ENCODE data around the gene STOM. TPM values are rescaled to one million over a fixed set of nuclear protein-coding genes. Genes with fewer than 3 reads are reported as not detected.

STOM gene
- total and polyA plus RNA-seq, 2 of the 8 experiments (the other 6 are each of a cell fraction or from before 2014, with no cell fraction given): 25.2 to 60.4 TPM

DNA sequence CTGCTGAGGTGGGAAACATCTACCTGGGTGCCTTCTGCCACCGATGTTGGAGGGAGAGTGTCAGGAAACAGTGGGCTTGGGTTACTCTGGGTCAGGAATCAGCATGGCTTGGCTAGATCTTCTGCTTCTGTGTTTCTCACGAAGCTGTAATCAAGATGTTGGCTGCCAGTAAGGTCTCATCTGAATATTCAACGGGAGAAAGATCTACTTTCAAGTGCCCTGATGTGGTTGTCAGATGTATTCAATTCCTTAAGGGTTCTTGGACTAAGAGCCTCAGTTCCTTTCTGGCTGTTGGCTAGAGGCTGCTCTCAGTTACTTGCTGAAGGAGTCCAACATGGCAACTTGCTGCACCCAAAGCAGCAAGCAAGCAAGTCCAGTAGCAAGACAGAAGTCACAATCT is 41.9 kb upstream of the STOM start (continued):
- TF ChIP-seq JUND (IDR thresholded peaks at IDR 0.05; ENCODE audit: low read length) (no peak), BACH1 (IDR thresholded peaks at IDR 0.05; ENCODE audit: low read length) (no peak), SAP30 (IDR thresholded peaks at IDR 0.05; ENCODE audit: insufficient read depth, insufficient replicate concordance, low read length) (no peak), NRF1 (IDR thresholded peaks at IDR 0.05; ENCODE audit: low read depth, low read length) (no peak), GTF2F1 (IDR thresholded peaks at IDR 0.05; ENCODE audit: borderline replicate concordance, low read depth, low read length) (no peak)
- TF ChIP-seq, protein P1, sequence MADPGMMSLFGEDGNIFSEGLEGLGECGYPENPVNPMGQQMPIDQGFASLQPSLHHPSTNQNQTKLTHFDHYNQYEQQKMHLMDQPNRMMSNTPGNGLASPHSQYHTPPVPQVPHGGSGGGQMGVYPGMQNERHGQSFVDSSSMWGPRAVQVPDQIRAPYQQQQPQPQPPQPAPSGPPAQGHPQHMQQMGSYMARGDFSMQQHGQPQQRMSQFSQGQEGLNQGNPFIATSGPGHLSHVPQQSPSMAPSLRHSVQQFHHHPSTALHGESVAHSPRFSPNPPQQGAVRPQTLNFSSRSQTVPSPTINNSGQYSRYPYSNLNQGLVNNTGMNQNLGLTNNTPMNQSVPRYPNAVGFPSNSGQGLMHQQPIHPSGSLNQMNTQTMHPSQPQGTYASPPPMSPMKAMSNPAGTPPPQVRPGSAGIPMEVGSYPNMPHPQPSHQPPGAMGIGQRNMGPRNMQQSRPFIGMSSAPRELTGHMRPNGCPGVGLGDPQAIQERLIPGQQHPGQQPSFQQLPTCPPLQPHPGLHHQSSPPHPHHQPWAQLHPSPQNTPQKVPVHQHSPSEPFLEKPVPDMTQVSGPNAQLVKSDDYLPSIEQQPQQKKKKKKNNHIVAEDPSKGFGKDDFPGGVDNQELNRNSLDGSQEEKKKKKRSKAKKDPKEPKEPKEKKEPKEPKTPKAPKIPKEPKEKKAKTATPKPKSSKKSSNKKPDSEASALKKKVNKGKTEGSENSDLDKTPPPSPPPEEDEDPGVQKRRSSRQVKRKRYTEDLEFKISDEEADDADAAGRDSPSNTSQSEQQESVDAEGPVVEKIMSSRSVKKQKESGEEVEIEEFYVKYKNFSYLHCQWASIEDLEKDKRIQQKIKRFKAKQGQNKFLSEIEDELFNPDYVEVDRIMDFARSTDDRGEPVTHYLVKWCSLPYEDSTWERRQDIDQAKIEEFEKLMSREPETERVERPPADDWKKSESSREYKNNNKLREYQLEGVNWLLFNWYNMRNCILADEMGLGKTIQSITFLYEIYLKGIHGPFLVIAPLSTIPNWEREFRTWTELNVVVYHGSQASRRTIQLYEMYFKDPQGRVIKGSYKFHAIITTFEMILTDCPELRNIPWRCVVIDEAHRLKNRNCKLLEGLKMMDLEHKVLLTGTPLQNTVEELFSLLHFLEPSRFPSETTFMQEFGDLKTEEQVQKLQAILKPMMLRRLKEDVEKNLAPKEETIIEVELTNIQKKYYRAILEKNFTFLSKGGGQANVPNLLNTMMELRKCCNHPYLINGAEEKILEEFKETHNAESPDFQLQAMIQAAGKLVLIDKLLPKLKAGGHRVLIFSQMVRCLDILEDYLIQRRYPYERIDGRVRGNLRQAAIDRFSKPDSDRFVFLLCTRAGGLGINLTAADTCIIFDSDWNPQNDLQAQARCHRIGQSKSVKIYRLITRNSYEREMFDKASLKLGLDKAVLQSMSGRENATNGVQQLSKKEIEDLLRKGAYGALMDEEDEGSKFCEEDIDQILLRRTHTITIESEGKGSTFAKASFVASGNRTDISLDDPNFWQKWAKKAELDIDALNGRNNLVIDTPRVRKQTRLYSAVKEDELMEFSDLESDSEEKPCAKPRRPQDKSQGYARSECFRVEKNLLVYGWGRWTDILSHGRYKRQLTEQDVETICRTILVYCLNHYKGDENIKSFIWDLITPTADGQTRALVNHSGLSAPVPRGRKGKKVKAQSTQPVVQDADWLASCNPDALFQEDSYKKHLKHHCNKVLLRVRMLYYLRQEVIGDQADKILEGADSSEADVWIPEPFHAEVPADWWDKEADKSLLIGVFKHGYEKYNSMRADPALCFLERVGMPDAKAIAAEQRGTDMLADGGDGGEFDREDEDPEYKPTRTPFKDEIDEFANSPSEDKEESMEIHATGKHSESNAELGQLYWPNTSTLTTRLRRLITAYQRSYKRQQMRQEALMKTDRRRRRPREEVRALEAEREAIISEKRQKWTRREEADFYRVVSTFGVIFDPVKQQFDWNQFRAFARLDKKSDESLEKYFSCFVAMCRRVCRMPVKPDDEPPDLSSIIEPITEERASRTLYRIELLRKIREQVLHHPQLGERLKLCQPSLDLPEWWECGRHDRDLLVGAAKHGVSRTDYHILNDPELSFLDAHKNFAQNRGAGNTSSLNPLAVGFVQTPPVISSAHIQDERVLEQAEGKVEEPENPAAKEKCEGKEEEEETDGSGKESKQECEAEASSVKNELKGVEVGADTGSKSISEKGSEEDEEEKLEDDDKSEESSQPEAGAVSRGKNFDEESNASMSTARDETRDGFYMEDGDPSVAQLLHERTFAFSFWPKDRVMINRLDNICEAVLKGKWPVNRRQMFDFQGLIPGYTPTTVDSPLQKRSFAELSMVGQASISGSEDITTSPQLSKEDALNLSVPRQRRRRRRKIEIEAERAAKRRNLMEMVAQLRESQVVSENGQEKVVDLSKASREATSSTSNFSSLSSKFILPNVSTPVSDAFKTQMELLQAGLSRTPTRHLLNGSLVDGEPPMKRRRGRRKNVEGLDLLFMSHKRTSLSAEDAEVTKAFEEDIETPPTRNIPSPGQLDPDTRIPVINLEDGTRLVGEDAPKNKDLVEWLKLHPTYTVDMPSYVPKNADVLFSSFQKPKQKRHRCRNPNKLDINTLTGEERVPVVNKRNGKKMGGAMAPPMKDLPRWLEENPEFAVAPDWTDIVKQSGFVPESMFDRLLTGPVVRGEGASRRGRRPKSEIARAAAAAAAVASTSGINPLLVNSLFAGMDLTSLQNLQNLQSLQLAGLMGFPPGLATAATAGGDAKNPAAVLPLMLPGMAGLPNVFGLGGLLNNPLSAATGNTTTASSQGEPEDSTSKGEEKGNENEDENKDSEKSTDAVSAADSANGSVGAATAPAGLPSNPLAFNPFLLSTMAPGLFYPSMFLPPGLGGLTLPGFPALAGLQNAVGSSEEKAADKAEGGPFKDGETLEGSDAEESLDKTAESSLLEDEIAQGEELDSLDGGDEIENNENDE (IDR thresholded peaks at IDR 0.05; ENCODE audit: insufficient replicate concordance, low read length): no peak
